Measurements from ENCODE around the gene COL4A2. TPM values are rescaled to one million over a fixed set of nuclear protein-coding genes. Genes with fewer than 3 reads are reported as not detected.

COL4A2 gene
- total and polyA plus RNA-seq, 4 donors: 130 to 334 (median 170) TPM

GRCh38 chr13:110263888-110264287 is 43.2 kb upstream of the COL4A2 start:
- H3K4me1 ChIP-seq (ENCODE audit: control insufficient read depth, insufficient read depth, low read length): peaks cover 41% of the 10 kb centered on the region
- H3K9me3 ChIP-seq (ENCODE audit: control insufficient read depth, insufficient read depth, low read length): no peaks in the 10 kb centered on the region
- 80% methylated on average over 2 of the region's 5 CpGs for WGBS (ENCODE audit: insufficient coverage)
- no peak for DNase-seq (ENCODE audit: low read depth in 4 of 6, low spot score in 6 of 6)
- no peaks in the 10 kb centered on the region for H3K27me3 ChIP-seq (ENCODE audit: control insufficient read depth, insufficient read depth, low read length)
- no peaks in the 10 kb centered on the region for H3K36me3 ChIP-seq (ENCODE audit: control insufficient read depth, insufficient read depth, low read length)
- H3K4me3 ChIP-seq (ENCODE audit: low read depth, low read length): no peak overlapping the region
- H3K27ac ChIP-seq (ENCODE audit: low read depth, low read length): no peak overlapping the region

GRCh38 chr13:110264685-110265275 is 42.3 kb upstream of the COL4A2 start:
- no peak overlapping the region for H3K27ac ChIP-seq (ENCODE audit: low read depth, low read length)
- H3K27me3 ChIP-seq (ENCODE audit: control insufficient read depth, insufficient read depth, low read length): no peaks in the 10 kb centered on the region
- H3K4me1 ChIP-seq (ENCODE audit: control insufficient read depth, insufficient read depth, low read length): peaks cover 41% of the 10 kb centered on the region
- H3K4me3 ChIP-seq (ENCODE audit: low read depth, low read length): no peak overlapping the region
- WGBS (ENCODE audit: insufficient coverage): 82% methylated on average over 4 of the region's 12 CpGs
- H3K9me3 ChIP-seq (ENCODE audit: control insufficient read depth, insufficient read depth, low read length): no peaks in the 10 kb centered on the region
- H3K36me3 ChIP-seq (ENCODE audit: control insufficient read depth, insufficient read depth, low read length): no peaks in the 10 kb centered on the region
- DNase-seq (ENCODE audit: low read depth in 4 of 6, low spot score in 6 of 6): no peak

- Histone ChIP-seq H3K4me1 (ENCODE audit: control insufficient read depth, insufficient read depth, low read length) (peaks cover 41% of the 10 kb centered on the region), H3K27ac (ENCODE audit: low read depth, low read length) (no peak overlapping the region), H3K9me3 (ENCODE audit: control insufficient read depth, insufficient read depth, low read length) (no peaks in the 10 kb centered on the region), H3K36me3 (ENCODE audit: control insufficient read depth, insufficient read depth, low read length) (no peaks in the 10 kb centered on the region), H3K4me3 (ENCODE audit: low read depth, low read length) (no peak overlapping the region), H3K27me3 (ENCODE audit: control insufficient read depth, insufficient read depth, low read length) (no peaks in the 10 kb centered on the region)
- WGBS (ENCODE audit: insufficient coverage): 67% methylated on average over 6 of the region's 6 CpGs
- DNase-seq (ENCODE audit: low read depth in 4 of 6, low spot score in 6 of 6): peak in 1 of 6 donors; percentile 32
These were observed 41.8 kb upstream of the COL4A2 start for GRCh38 chr13:110265341-110265681.

- H3K9me3 ChIP-seq (ENCODE audit: control insufficient read depth, insufficient read depth, low read length): no peaks in the 10 kb centered on the region
- H3K4me3 ChIP-seq (ENCODE audit: low read depth, low read length): no peak overlapping the region
- peak in 2 of 6 donors; percentile 60 for DNase-seq (ENCODE audit: low read depth in 4 of 6, low spot score in 6 of 6)
- no peaks in the 10 kb centered on the region for H3K27me3 ChIP-seq (ENCODE audit: control insufficient read depth, insufficient read depth, low read length)
- peaks cover 41% of the 10 kb centered on the region for H3K4me1 ChIP-seq (ENCODE audit: control insufficient read depth, insufficient read depth, low read length)
- WGBS (ENCODE audit: insufficient coverage): 25% methylated on average over 30 of the region's 38 CpGs
- H3K27ac ChIP-seq (ENCODE audit: low read depth, low read length): no peak overlapping the region
- no peaks in the 10 kb centered on the region for H3K36me3 ChIP-seq (ENCODE audit: control insufficient read depth, insufficient read depth, low read length)
These were observed 41.2 kb upstream of the COL4A2 start for GRCh38 chr13:110265682-110266430.

GRCh38 chr13:110266431-110266809 is 40.7 kb upstream of the COL4A2 start:
- peaks cover 40% of the 10 kb centered on the region for H3K4me1 ChIP-seq (ENCODE audit: control insufficient read depth, insufficient read depth, low read length)
- no peaks in the 10 kb centered on the region for H3K36me3 ChIP-seq (ENCODE audit: control insufficient read depth, insufficient read depth, low read length)
- DNase-seq (ENCODE audit: low read depth in 4 of 6, low spot score in 6 of 6): no peak
- no peak overlapping the region for H3K27ac ChIP-seq (ENCODE audit: low read depth, low read length)
- no peaks in the 10 kb centered on the region for H3K27me3 ChIP-seq (ENCODE audit: control insufficient read depth, insufficient read depth, low read length)
- no peak overlapping the region for H3K4me3 ChIP-seq (ENCODE audit: low read depth, low read length)
- no peaks in the 10 kb centered on the region for H3K9me3 ChIP-seq (ENCODE audit: control insufficient read depth, insufficient read depth, low read length)
- 80% methylated on average over 2 of the region's 8 CpGs for WGBS (ENCODE audit: insufficient coverage)

- Histone ChIP-seq H3K36me3 (ENCODE audit: control insufficient read depth, insufficient read depth, low read length) (no peaks in the 10 kb centered on the region), H3K4me1 (ENCODE audit: control insufficient read depth, insufficient read depth, low read length) (peaks cover 34% of the 10 kb centered on the region), H3K9me3 (ENCODE audit: control insufficient read depth, insufficient read depth, low read length) (no peaks in the 10 kb centered on the region), H3K4me3 (ENCODE audit: low read depth, low read length) (no peak overlapping the region), H3K27me3 (ENCODE audit: control insufficient read depth, insufficient read depth, low read length) (no peaks in the 10 kb centered on the region), H3K27ac (ENCODE audit: low read depth, low read length) (no peak overlapping the region)
- WGBS (ENCODE audit: insufficient coverage): 57% methylated on average over 5 of the region's 10 CpGs
- DNase-seq (ENCODE audit: low read depth in 4 of 6, low spot score in 6 of 6): no peak
These were observed 40.1 kb upstream of the COL4A2 start for GRCh38 chr13:110266983-110267382.

GRCh38 chr13:110268061-110268460 is 39.0 kb upstream of the COL4A2 start:
- H3K4me3 ChIP-seq (ENCODE audit: low read depth, low read length): no peak overlapping the region
- WGBS (ENCODE audit: insufficient coverage): 70% methylated on average over 6 of the region's 6 CpGs
- no peaks in the 10 kb centered on the region for H3K27me3 ChIP-seq (ENCODE audit: control insufficient read depth, insufficient read depth, low read length)
- H3K9me3 ChIP-seq (ENCODE audit: control insufficient read depth, insufficient read depth, low read length): no peaks in the 10 kb centered on the region
- H3K4me1 ChIP-seq (ENCODE audit: control insufficient read depth, insufficient read depth, low read length): peaks cover 27% of the 10 kb centered on the region
- no peak overlapping the region for H3K27ac ChIP-seq (ENCODE audit: low read depth, low read length)
- H3K36me3 ChIP-seq (ENCODE audit: control insufficient read depth, insufficient read depth, low read length): no peaks in the 10 kb centered on the region
- DNase-seq (ENCODE audit: low read depth in 4 of 6, low spot score in 6 of 6): no peak

- H3K4me1 ChIP-seq (ENCODE audit: control insufficient read depth, insufficient read depth, low read length): peaks cover 27% of the 10 kb centered on the region
- H3K9me3 ChIP-seq (ENCODE audit: control insufficient read depth, insufficient read depth, low read length): no peaks in the 10 kb centered on the region
- H3K27ac ChIP-seq (ENCODE audit: low read depth, low read length): no peak overlapping the region
- WGBS (ENCODE audit: insufficient coverage): 76% methylated on average over 7 of the region's 16 CpGs
- no peak overlapping the region for H3K4me3 ChIP-seq (ENCODE audit: low read depth, low read length)
- no peaks in the 10 kb centered on the region for H3K27me3 ChIP-seq (ENCODE audit: control insufficient read depth, insufficient read depth, low read length)
- no peaks in the 10 kb centered on the region for H3K36me3 ChIP-seq (ENCODE audit: control insufficient read depth, insufficient read depth, low read length)
- DNase-seq (ENCODE audit: low read depth in 4 of 6, low spot score in 6 of 6): no peak
These were observed 38.4 kb upstream of the COL4A2 start for GRCh38 chr13:110268576-110269185.

GRCh38 chr13:110269509-110270185 is 37.4 kb upstream of the COL4A2 start:
- no peak overlapping the region for H3K4me3 ChIP-seq (ENCODE audit: low read depth, low read length)
- no peak overlapping the region for H3K27ac ChIP-seq (ENCODE audit: low read depth, low read length)
- 62% methylated on average over 2 of the region's 14 CpGs for WGBS (ENCODE audit: insufficient coverage)
- H3K27me3 ChIP-seq (ENCODE audit: control insufficient read depth, insufficient read depth, low read length): no peaks in the 10 kb centered on the region
- H3K9me3 ChIP-seq (ENCODE audit: control insufficient read depth, insufficient read depth, low read length): no peaks in the 10 kb centered on the region
- H3K4me1 ChIP-seq (ENCODE audit: control insufficient read depth, insufficient read depth, low read length): peaks cover 27% of the 10 kb centered on the region
- DNase-seq (ENCODE audit: low read depth in 4 of 6, low spot score in 6 of 6): no peak
- no peaks in the 10 kb centered on the region for H3K36me3 ChIP-seq (ENCODE audit: control insufficient read depth, insufficient read depth, low read length)

All from spinal cord (tissue), 10 donors.